ENCODE measurements around the gene ETV3L. TPM values are rescaled to one million over a fixed set of nuclear protein-coding genes. Genes with fewer than 3 reads are reported as not detected.
A peak's percentile ranks its signal among the peaks of the same experiment; 100 is the strongest.

Gene ETV3L
- total and polyA plus RNA-seq, 2 experiments from 2014 or later: not detected

- Histone ChIP-seq H3K4me2 (no peak overlapping the region), H2AFZ (no peak overlapping the region), H3K4me1 (ENCODE audit: insufficient read depth) (peaks cover 8% of the 10 kb centered on the region), H3K27ac (no peak overlapping the region), H4K20me1 (ENCODE audit: insufficient read depth, poor library complexity, severe bottlenecking) (no peaks in the 10 kb centered on the region), H3K9me3 (ENCODE audit: low read depth) (no peaks in the 10 kb centered on the region), H3K27me3 (no peaks in the 10 kb centered on the region), H3K36me3 (replicated peaks; ENCODE audit: insufficient read depth, low read depth) (no peaks in the 10 kb centered on the region), H3K9me2 (replicated peaks; ENCODE audit: insufficient read depth) (no peaks in the 10 kb centered on the region), H3K79me2 (no peaks in the 10 kb centered on the region), H3K4me3 (no peak overlapping the region)
- DNase-seq (ENCODE audit: low spot score): no peak
- WGBS (ENCODE audit: low lambda C conversion rate, missing lambda C conversion rate): 87% methylated on average over 8 of the region's 8 CpGs
- TF ChIP-seq EZH2 (IDR thresholded peaks at IDR 0.05; ENCODE audit: borderline replicate concordance) (no peak), EZH2phosphoT487 (IDR thresholded peaks at IDR 0.05; ENCODE audit: low read depth, severe bottlenecking, unreplicated experiment) (no peak)
- TF ChIP-seq, protein P1, sequence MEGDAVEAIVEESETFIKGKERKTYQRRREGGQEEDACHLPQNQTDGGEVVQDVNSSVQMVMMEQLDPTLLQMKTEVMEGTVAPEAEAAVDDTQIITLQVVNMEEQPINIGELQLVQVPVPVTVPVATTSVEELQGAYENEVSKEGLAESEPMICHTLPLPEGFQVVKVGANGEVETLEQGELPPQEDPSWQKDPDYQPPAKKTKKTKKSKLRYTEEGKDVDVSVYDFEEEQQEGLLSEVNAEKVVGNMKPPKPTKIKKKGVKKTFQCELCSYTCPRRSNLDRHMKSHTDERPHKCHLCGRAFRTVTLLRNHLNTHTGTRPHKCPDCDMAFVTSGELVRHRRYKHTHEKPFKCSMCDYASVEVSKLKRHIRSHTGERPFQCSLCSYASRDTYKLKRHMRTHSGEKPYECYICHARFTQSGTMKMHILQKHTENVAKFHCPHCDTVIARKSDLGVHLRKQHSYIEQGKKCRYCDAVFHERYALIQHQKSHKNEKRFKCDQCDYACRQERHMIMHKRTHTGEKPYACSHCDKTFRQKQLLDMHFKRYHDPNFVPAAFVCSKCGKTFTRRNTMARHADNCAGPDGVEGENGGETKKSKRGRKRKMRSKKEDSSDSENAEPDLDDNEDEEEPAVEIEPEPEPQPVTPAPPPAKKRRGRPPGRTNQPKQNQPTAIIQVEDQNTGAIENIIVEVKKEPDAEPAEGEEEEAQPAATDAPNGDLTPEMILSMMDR (IDR thresholded peaks at IDR 0.05; ENCODE audit: poor library complexity): no peak
Measured at GRCh38 chr1:157092831-157093230, 6.8 kb downstream of the ETV3L start.

DNA sequence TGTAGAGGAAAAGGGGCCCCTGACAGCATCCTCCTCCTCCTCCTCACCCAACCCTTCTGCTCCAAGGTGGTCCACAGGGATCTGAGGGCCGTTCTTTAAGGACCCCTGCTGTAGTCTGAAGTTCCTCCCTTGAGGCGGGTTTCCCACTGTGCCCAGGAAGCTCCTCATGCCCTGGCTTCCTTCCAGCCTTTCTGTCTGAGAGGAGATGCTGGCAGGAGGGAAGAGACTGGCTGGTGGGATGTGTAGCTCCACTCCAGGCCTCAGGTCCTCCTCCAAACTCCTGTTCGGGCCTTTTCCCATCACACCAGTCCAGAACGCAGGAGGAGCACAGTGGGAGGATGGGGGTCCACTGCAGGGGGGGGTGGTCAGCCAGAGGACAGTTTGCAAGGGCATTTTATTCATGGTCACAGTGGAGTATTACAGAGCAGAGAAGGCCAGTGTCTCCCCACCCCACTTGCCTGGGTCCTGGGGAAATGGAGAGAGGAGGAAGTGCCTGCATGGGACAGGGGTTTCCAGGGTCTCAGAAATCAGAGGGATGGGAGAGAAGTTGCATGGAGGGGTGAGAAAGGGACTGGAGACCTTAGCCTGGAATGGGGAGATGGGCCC lies 7.8 kb downstream of the ETV3L start:
- 78% methylated on average over 4 of the region's 4 CpGs for WGBS (ENCODE audit: low lambda C conversion rate, missing lambda C conversion rate)
- Histone ChIP-seq H3K4me3 (no peak overlapping the region), H3K27me3 (no peaks in the 10 kb centered on the region), H3K9me3 (ENCODE audit: low read depth) (no peaks in the 10 kb centered on the region), H4K20me1 (ENCODE audit: insufficient read depth, poor library complexity, severe bottlenecking) (no peaks in the 10 kb centered on the region), H3K36me3 (replicated peaks; ENCODE audit: insufficient read depth, low read depth) (no peaks in the 10 kb centered on the region), H2AFZ (no peak overlapping the region), H3K9me2 (replicated peaks; ENCODE audit: insufficient read depth) (no peaks in the 10 kb centered on the region), H3K79me2 (no peaks in the 10 kb centered on the region), H3K27ac (no peak overlapping the region), H3K4me1 (ENCODE audit: insufficient read depth) (peaks cover 8% of the 10 kb centered on the region), H3K4me2 (no peak overlapping the region)
- no peak for DNase-seq (ENCODE audit: low spot score)
- TF ChIP-seq, protein P1 (IDR thresholded peaks at IDR 0.05; ENCODE audit: poor library complexity): no peak
- no peak for TF ChIP-seq EZH2 (IDR thresholded peaks at IDR 0.05; ENCODE audit: borderline replicate concordance)
- TF ChIP-seq EZH2phosphoT487 (IDR thresholded peaks at IDR 0.05; ENCODE audit: low read depth, severe bottlenecking, unreplicated experiment): no peak

GRCh38 chr1:157091186-157091585 lies 8.4 kb downstream of the ETV3L start:
- no peaks in the 10 kb centered on the region for H3K36me3 ChIP-seq (replicated peaks; ENCODE audit: insufficient read depth, low read depth)
- no peak for DNase-seq (ENCODE audit: low spot score)
- 96% methylated on average over 4 of the region's 4 CpGs for WGBS (ENCODE audit: low lambda C conversion rate, missing lambda C conversion rate)
- H3K4me1 ChIP-seq (ENCODE audit: insufficient read depth): peaks cover 8% of the 10 kb centered on the region
- no peak overlapping the region for H3K4me2 ChIP-seq
- peak overlapping the region; percentile 72 for H3K27ac ChIP-seq
- no peaks in the 10 kb centered on the region for H4K20me1 ChIP-seq (ENCODE audit: insufficient read depth, poor library complexity, severe bottlenecking)
- H3K9me2 ChIP-seq (replicated peaks; ENCODE audit: insufficient read depth): no peaks in the 10 kb centered on the region
- no peaks in the 10 kb centered on the region for H3K9me3 ChIP-seq (ENCODE audit: low read depth)
- H3K27me3 ChIP-seq: no peaks in the 10 kb centered on the region
- H3K4me3 ChIP-seq: no peak overlapping the region
- no peak for TF ChIP-seq EZH2phosphoT487 (IDR thresholded peaks at IDR 0.05; ENCODE audit: low read depth, severe bottlenecking, unreplicated experiment)
- no peak for TF ChIP-seq EZH2 (IDR thresholded peaks at IDR 0.05; ENCODE audit: borderline replicate concordance)
- TF ChIP-seq, protein P1 (IDR thresholded peaks at IDR 0.05; ENCODE audit: poor library complexity): no peak
- no peak overlapping the region for H2AFZ ChIP-seq
- H3K79me2 ChIP-seq: no peaks in the 10 kb centered on the region

Data from hepatocyte (in vitro differentiated cells).